Vagina (tissue), 2 donors: ENCODE data around the gene ABTB2. TPM values are rescaled to one million over a fixed set of nuclear protein-coding genes. Genes with fewer than 3 reads are reported as not detected.

ENCODE experiments used
- DNase-seq, 2 donors: peaks; one replicate each; pipeline ENCODE4 v3.0.0-alpha.2; 2017; ENCODE audit errors: extremely low spot score in 2 of 2
- H3K27ac ChIP-seq: fragments of 200-600 bp; sonication (generic); one replicate; pipeline ENCODE4 v1.5.1; 2019
- H3K27me3 ChIP-seq: fragments of 200-600 bp; sonication (generic); one replicate; pipeline ENCODE4 v1.5.1; 2019
- H3K36me3 ChIP-seq, 2 donors: fragments of 200-600 bp; sonication (generic); one replicate each; pipeline ENCODE4 v1.5.1; 2017 to 2019
- H3K4me1 ChIP-seq: fragments of 200-600 bp; sonication (generic); one replicate; pipeline ENCODE4 v1.5.1; 2019
- H3K4me3 ChIP-seq, 2 donors: fragments of 200-600 bp; sonication (generic); 1 replicate in 1 of 2; 2 replicates in 1 of 2; pipeline ENCODE4 v1.5.1; 2016 to 2019
- H3K9me3 ChIP-seq: fragments of 200-600 bp; sonication (generic); one replicate; pipeline ENCODE4 v1.5.1; 2019
- CTCF ChIP-seq, 3 experiments: fragments of 450-650 bp in 2 of 3; fragments of 200-600 bp in 1 of 3; sonication (generic) in 1 of 3; IDR thresholded peaks; one replicate each; pipeline ENCODE4 v1.5.1; 2017 to 2019; ENCODE audit warnings: antibody characterized with exemption in 3 of 3, mild to moderate bottlenecking in 2 of 3, moderate library complexity in 2 of 3
- POLR2A ChIP-seq, 2 donors: fragments of 450-650 bp; IDR thresholded peaks; one replicate each; pipeline ENCODE4 v1.6.1; 2017; ENCODE audit warnings: antibody characterized with exemption in 2 of 2, mild to moderate bottlenecking in 2 of 2, moderate library complexity in 2 of 2
- POLR2AphosphoS5 ChIP-seq, 2 donors: sonication (generic); formaldehyde crosslinking; IDR thresholded peaks; one replicate each; pipeline ENCODE4 v1.9.0; 2017; ENCODE audit warnings: antibody characterized with exemption in 2 of 2, mild to moderate bottlenecking in 2 of 2, low read depth in 1 of 2; ENCODE audit not compliant: insufficient read depth in 1 of 2
- intact Hi-C: fragments of 100-400 bp; cut with DNase I; formaldehyde crosslinking; loops from one replicate; pipeline ENCODE4 v1.15.1; 2023
- total RNA-seq: library from RNA; depleted of rRNA; stranded (reverse); fragments of >200 nt; gene quantifications from one replicate; pipeline ENCODE4 v1.2.3, GENCODE V29; 2016

ABTB2 gene
- total RNA-seq, 1 donor from 2014 or later, result 10.8 TPM

DNA sequence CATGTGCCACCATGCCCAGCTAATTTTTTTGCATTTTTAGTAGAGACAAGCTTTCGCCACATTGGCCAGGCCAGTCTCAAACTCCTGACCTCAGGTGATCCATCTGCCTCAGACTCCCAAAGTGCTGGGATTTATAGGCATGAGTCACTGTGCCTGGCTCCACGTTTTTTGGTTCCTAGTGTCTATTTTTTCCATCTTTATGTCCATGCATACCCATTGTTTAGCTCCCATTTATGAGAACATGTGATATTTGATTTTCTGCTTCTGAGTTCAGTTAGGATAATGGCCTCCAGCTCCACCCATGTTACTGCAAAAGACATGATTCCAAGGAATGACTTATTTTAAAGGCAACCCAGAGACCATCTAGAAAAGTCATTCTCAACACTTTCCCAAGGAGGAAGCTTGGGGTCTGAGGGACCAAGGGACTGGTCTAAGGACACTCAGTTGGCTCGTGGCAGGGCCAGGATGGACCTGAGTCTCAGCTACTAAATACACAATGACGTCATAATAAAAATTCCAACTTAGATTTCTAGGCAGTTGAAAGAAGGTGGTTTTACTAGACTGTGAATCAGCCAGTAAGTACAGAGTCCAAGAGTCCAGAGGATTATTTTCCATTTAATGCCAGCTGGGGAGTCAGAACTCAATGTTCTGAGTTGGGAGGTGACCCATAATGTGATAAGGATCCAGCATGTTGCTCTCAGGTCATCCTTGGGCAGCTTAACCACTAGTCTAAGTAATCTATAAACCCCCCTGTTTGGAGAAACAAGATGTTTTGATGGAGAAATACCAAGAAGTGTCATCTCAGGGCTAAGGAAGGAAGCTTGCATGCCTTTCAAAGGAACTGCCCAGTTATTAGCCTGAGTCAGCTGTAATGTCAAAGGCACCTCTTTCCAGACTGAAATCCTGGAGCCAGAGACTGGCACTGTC, 39.4 kb downstream of the ABTB2 start:
- Histone ChIP-seq H3K27me3 (no peaks in the 10 kb centered on the region), H3K4me1 (no peaks in the 10 kb centered on the region), H3K4me3 (no peak overlapping the region), H3K27ac (peak overlapping the region; percentile 33), H3K9me3 (no peaks in the 10 kb centered on the region), H3K36me3 (no peaks in the 10 kb centered on the region)
- DNase-seq, result no peak
- TF ChIP-seq POLR2A (IDR thresholded peaks at IDR 0.05), result no peak
- TF ChIP-seq POLR2AphosphoS5 (IDR thresholded peaks at IDR 0.05; ENCODE audit: insufficient read depth in 1 of 2, low read depth in 1 of 2), result no peak
- no peak for TF ChIP-seq CTCF (IDR thresholded peaks at IDR 0.05)
- intact Hi-C loops, result no loop called here

DNA sequence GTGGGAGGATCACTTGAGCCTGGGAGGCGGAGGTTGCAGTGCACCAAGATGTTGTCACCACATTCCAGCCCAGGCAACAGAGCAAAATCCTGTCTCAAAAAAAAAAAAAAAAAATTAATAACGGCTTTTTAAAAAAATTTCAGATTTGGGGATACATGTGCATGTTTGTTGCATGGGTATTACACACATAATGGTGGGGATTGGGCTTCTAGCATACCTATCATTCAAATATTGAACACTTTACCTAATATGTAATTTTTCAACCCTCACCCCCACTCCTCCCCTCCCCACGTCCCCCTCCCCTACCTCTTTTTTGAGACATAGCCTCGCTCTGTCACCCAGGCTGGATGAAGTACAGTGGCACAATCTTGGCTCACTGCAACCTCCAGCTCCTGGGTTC, 40.1 kb downstream of the ABTB2 start:
- TF ChIP-seq POLR2AphosphoS5 (IDR thresholded peaks at IDR 0.05; ENCODE audit: insufficient read depth in 1 of 2, low read depth in 1 of 2) (no peak), CTCF (IDR thresholded peaks at IDR 0.05) (no peak), POLR2A (IDR thresholded peaks at IDR 0.05) (no peak)

DNA sequence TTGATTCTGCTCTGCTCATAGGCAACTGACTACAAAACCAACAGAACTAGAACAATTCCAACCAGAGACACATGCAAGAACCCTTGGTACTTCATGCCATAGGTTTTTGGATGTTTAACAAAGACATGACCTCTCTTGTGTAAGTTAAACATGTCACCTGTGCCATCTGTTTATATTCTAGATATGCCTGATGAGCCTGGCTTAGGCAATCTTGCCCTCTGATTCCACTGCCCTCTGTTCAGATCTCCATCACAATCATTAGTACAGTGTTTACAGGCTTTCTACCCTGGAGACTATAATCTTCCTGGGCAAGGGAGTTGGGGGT, 40.8 kb downstream of the ABTB2 start:
- H3K27ac ChIP-seq, result no peak overlapping the region
- no peak for DNase-seq
- no peaks in the 10 kb centered on the region for H3K36me3 ChIP-seq
- H3K27me3 ChIP-seq, result no peaks in the 10 kb centered on the region
- intact Hi-C loops, result no loop called here
- no peaks in the 10 kb centered on the region for H3K4me1 ChIP-seq
- TF ChIP-seq CTCF (IDR thresholded peaks at IDR 0.05) (no peak), POLR2AphosphoS5 (IDR thresholded peaks at IDR 0.05; ENCODE audit: insufficient read depth in 1 of 2, low read depth in 1 of 2) (no peak), POLR2A (IDR thresholded peaks at IDR 0.05) (no peak)
- no peaks in the 10 kb centered on the region for H3K9me3 ChIP-seq
- H3K4me3 ChIP-seq, result no peak overlapping the region

More for the DNA sequence above, 40.1 kb downstream of the ABTB2 start:
- Histone ChIP-seq H3K36me3 (no peaks in the 10 kb centered on the region), H3K27me3 (no peaks in the 10 kb centered on the region), H3K9me3 (no peaks in the 10 kb centered on the region), H3K4me3 (no peak overlapping the region), H3K4me1 (no peaks in the 10 kb centered on the region), H3K27ac (peak overlapping the region; percentile 33)
- intact Hi-C loops, result no loop called here
- DNase-seq, result no peak

GRCh38 chr11:34316347-34317035, 41.3 kb downstream of the ABTB2 start:
- no peak for DNase-seq
- H3K9me3 ChIP-seq, result no peaks in the 10 kb centered on the region
- H3K27me3 ChIP-seq, result no peaks in the 10 kb centered on the region
- H3K4me1 ChIP-seq, result no peaks in the 10 kb centered on the region
- no peak overlapping the region for H3K4me3 ChIP-seq
- intact Hi-C loops, result no loop called here
- no peaks in the 10 kb centered on the region for H3K36me3 ChIP-seq
- no peak overlapping the region for H3K27ac ChIP-seq
- no peak for TF ChIP-seq CTCF (IDR thresholded peaks at IDR 0.05)
- no peak for TF ChIP-seq POLR2A (IDR thresholded peaks at IDR 0.05)
- no peak for TF ChIP-seq POLR2AphosphoS5 (IDR thresholded peaks at IDR 0.05; ENCODE audit: insufficient read depth in 1 of 2, low read depth in 1 of 2)

GRCh38 chr11:34315394-34315793, 42.4 kb downstream of the ABTB2 start:
- H3K4me3 ChIP-seq, result no peak overlapping the region
- H3K27me3 ChIP-seq, result no peaks in the 10 kb centered on the region
- no peak overlapping the region for H3K27ac ChIP-seq
- DNase-seq, result no peak
- intact Hi-C loops, result no loop called here
- no peaks in the 10 kb centered on the region for H3K36me3 ChIP-seq
- H3K4me1 ChIP-seq, result no peaks in the 10 kb centered on the region
- H3K9me3 ChIP-seq, result no peaks in the 10 kb centered on the region
- no peak for TF ChIP-seq POLR2AphosphoS5 (IDR thresholded peaks at IDR 0.05; ENCODE audit: insufficient read depth in 1 of 2, low read depth in 1 of 2)
- TF ChIP-seq POLR2A (IDR thresholded peaks at IDR 0.05), result no peak
- TF ChIP-seq CTCF (IDR thresholded peaks at IDR 0.05), result no peak
